BE2C (cell line): ENCODE measurements around the gene THAP11.

ENCODE experiments used
- DNase-seq: peaks from one replicate; pipeline ENCODE4 v3.0.0-alpha.2; 2020
- H3K27me3 ChIP-seq: fragments of 250-450 bp; sonication (Bioruptor Pico); 2 replicates; pipeline ENCODE4 v1.5.1; 2020; ENCODE audit warnings: mild to moderate bottlenecking
- H3K36me3 ChIP-seq: fragments of 250-450 bp; sonication (Bioruptor Pico); 2 replicates; pipeline ENCODE4 v1.5.1; 2020; ENCODE audit warnings: mild to moderate bottlenecking
- H3K4me1 ChIP-seq: fragments of 250-450 bp; sonication (Bioruptor Pico); 2 replicates; pipeline ENCODE4 v1.5.1; 2020
- H3K4me3 ChIP-seq: 2 replicates; pipeline ENCODE4 v1.5.1; 2011; ENCODE audit warnings: low read depth, low read length
- H3K9me3 ChIP-seq: fragments of 250-450 bp; sonication (Bioruptor Pico); 2 replicates; pipeline ENCODE4 v1.5.1; 2020
- CTCF ChIP-seq: IDR thresholded peaks from 2 replicates; pipeline ENCODE4 v1.5.1; 2012; ENCODE audit warnings: mild to moderate bottlenecking, low read depth, low read length

Gene THAP11

GRCh38 chr16:67871256-67871655 lies 29.1 kb downstream of the THAP11 start:
- no peak for TF ChIP-seq CTCF
- Histone ChIP-seq H3K36me3 (peaks cover 53% of the 10 kb centered on the region), H3K4me3 (no peak overlapping the region), H3K4me1 (peaks cover 4% of the 10 kb centered on the region), H3K9me3 (no peaks in the 10 kb centered on the region), H3K27me3 (no peaks in the 10 kb centered on the region)
- DNase-seq = no peak

GRCh38 chr16:67872131-67872630 lies 30.1 kb downstream of the THAP11 start:
- Histone ChIP-seq H3K4me1 (peaks cover 4% of the 10 kb centered on the region), H3K36me3 (peaks cover 52% of the 10 kb centered on the region), H3K27me3 (no peaks in the 10 kb centered on the region), H3K9me3 (no peaks in the 10 kb centered on the region), H3K4me3 (peak overlapping the region; percentile 98)
- no peak for TF ChIP-seq CTCF
- DNase-seq = no peak

GRCh38 chr16:67872631-67873434 lies 30.7 kb downstream of the THAP11 start, which contains the start of gene EDC4:
TSS of gene EDC4 (plus strand) at chr16:67873052. CDS start at chr16:67873262, 210 bp downstream.
- DNase-seq = peak; percentile 84
- H3K36me3 ChIP-seq = peaks cover 52% of the 10 kb centered on the region
- H3K9me3 ChIP-seq = no peaks in the 10 kb centered on the region
- H3K4me3 ChIP-seq = peak within 1 kb of the TSS; percentile 98
- no peaks in the 10 kb centered on the region for H3K27me3 ChIP-seq
- no peak for TF ChIP-seq CTCF
- peaks cover 4% of the 10 kb centered on the region for H3K4me1 ChIP-seq

- H3K27me3 ChIP-seq = no peaks in the 10 kb centered on the region
- no peak for DNase-seq
- peaks cover 4% of the 10 kb centered on the region for H3K4me1 ChIP-seq
- H3K9me3 ChIP-seq = no peaks in the 10 kb centered on the region
- H3K4me3 ChIP-seq = peak overlapping the region; percentile 98
- H3K36me3 ChIP-seq = peaks cover 52% of the 10 kb centered on the region
- no peak for TF ChIP-seq CTCF
Measured at GRCh38 chr16:67873435-67874370, 31.6 kb downstream of the THAP11 start.

- H3K4me3 ChIP-seq = peak overlapping the region; percentile 98; the same call in 1 of the 2 replicates
- no peaks in the 10 kb centered on the region for H3K27me3 ChIP-seq
- no peaks in the 10 kb centered on the region for H3K9me3 ChIP-seq
- peaks cover 4% of the 10 kb centered on the region for H3K4me1 ChIP-seq
- peaks cover 52% of the 10 kb centered on the region for H3K36me3 ChIP-seq
- no peak for TF ChIP-seq CTCF
- DNase-seq = no peak
Measured at GRCh38 chr16:67874372-67874771, 32.3 kb downstream of the THAP11 start.
